C4-2B (cell line): ENCODE data around the gene PAOX.

Source experiments
- ZFX ChIP-seq: fragments of 450-650 bp; IDR thresholded peaks from 2 replicates; pipeline ENCODE4 v1.6.1; 2017
- TF ChIP-seq, protein P1 (sequence below): fragments of 450-650 bp; conservative IDR thresholded peaks from 2 replicates; pipeline ENCODE4 v1.5.1; 2017; ENCODE audit warnings: mild to moderate bottlenecking

DNA sequence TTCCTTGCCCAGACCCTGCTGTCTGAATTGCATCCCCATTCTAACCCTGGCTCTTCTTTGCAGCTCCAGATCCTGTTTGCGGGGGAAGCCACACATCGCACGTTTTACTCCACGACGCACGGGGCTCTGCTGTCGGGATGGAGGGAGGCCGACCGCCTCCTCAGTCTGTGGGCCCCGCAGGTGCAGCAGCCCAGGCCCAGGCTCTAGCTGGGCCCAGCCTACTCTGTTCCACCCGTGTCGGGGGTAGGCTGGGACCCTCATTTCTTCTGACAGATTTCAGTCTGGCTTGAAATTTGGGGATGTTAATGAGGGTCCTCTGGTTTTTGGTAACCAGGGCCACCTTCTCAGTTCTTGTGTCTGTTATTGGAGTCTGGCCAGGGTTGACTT, 12.2 kb downstream of the PAOX start:
- TF ChIP-seq, protein P1, sequence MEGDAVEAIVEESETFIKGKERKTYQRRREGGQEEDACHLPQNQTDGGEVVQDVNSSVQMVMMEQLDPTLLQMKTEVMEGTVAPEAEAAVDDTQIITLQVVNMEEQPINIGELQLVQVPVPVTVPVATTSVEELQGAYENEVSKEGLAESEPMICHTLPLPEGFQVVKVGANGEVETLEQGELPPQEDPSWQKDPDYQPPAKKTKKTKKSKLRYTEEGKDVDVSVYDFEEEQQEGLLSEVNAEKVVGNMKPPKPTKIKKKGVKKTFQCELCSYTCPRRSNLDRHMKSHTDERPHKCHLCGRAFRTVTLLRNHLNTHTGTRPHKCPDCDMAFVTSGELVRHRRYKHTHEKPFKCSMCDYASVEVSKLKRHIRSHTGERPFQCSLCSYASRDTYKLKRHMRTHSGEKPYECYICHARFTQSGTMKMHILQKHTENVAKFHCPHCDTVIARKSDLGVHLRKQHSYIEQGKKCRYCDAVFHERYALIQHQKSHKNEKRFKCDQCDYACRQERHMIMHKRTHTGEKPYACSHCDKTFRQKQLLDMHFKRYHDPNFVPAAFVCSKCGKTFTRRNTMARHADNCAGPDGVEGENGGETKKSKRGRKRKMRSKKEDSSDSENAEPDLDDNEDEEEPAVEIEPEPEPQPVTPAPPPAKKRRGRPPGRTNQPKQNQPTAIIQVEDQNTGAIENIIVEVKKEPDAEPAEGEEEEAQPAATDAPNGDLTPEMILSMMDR: no peak
- no peak for TF ChIP-seq ZFX
